Measurements from ENCODE around the gene NFIB.

DNA sequence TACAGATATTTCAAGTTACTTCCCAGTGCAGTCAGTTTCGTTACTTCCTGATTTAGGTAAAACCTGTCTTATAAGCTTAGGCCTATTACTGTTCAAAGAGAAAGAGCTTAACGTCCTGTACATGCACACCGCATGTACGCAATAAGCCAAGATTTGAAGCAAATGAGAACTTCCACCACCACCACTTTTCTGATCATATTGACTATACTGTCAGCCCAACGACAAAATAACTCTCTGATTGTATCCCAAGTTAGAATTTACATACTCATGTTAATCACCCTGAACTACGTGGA lies 5.1 kb downstream of the NFIB start:
- TF ChIP-seq, protein P1, sequence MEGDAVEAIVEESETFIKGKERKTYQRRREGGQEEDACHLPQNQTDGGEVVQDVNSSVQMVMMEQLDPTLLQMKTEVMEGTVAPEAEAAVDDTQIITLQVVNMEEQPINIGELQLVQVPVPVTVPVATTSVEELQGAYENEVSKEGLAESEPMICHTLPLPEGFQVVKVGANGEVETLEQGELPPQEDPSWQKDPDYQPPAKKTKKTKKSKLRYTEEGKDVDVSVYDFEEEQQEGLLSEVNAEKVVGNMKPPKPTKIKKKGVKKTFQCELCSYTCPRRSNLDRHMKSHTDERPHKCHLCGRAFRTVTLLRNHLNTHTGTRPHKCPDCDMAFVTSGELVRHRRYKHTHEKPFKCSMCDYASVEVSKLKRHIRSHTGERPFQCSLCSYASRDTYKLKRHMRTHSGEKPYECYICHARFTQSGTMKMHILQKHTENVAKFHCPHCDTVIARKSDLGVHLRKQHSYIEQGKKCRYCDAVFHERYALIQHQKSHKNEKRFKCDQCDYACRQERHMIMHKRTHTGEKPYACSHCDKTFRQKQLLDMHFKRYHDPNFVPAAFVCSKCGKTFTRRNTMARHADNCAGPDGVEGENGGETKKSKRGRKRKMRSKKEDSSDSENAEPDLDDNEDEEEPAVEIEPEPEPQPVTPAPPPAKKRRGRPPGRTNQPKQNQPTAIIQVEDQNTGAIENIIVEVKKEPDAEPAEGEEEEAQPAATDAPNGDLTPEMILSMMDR (IDR thresholded peaks at IDR 0.05 in 4 of 5, conservative IDR thresholded peaks at IDR 0.05 in 1 of 5) = no peak
- TF ChIP-seq POLR2A (IDR thresholded peaks at IDR 0.05) = no peak
